Measurements from ENCODE around the gene SIVA1.
"Not testable (repeated sequence)": the region's sequence is repeated elsewhere in the genome, so short reads cannot be mapped to it uniquely, and the experiment has no call there.

Gene SIVA1

DNA sequence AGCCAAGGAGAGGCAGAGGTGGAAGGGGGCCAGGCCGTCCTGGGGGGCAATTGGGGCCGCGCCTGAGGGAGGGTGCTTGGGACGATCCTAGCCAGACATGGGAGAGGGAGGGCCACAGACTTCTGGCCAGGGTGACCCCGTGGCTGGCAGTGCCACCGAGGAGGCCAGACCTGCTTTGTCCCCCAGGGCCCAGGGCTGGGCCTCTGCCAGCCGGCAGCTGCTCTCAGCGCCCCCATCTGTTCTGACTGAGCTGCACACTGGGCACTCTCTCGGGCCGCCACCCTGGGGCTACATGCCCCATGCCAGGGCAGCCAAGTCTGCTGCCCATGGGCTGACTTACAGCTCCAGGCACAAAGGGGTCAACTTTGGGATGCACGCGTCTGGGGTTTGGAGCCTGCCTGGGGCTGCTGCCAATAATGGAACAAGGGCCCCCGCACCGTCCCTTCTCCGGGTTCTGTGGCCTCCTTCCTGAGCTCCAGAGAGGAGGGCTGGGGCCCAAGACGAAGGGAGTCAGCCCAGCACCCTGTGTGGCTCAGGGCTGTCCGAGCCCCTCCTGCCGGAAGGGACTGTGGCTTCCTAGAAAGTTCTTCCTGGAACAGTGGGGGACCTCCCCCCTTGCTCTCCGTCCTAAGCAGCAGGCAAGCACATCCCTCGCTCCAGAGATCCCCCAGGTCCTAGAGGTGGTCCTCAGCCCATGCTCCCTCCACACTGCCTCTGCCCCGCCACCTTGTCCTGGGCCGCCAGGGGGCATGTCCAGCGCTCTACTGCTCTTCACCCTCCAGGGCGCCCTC is 27.8 kb upstream of the SIVA1 start:
- Histone ChIP-seq H3K4me3 (peak overlapping the region; percentile 66 to 78), H3K4me1 (peaks cover 7 to 82% (median 69%) of the 10 kb centered on the region in 4 donors), H3K27ac (peak overlapping the region; percentile 82 to 83), H3K27me3 (no peaks in the 10 kb centered on the region), H3K36me3 (peaks cover 0 to under 1% (median under 1%) of the 10 kb centered on the region in 3 donors), H3K9me3 (no peaks in the 10 kb centered on the region)
- DNase-seq = peak; percentile 58 to 92
- intact Hi-C loops (cut with DNase I; ENCODE audit: low total_unique reads) = no loop called here
- TF ChIP-seq, protein P1, sequence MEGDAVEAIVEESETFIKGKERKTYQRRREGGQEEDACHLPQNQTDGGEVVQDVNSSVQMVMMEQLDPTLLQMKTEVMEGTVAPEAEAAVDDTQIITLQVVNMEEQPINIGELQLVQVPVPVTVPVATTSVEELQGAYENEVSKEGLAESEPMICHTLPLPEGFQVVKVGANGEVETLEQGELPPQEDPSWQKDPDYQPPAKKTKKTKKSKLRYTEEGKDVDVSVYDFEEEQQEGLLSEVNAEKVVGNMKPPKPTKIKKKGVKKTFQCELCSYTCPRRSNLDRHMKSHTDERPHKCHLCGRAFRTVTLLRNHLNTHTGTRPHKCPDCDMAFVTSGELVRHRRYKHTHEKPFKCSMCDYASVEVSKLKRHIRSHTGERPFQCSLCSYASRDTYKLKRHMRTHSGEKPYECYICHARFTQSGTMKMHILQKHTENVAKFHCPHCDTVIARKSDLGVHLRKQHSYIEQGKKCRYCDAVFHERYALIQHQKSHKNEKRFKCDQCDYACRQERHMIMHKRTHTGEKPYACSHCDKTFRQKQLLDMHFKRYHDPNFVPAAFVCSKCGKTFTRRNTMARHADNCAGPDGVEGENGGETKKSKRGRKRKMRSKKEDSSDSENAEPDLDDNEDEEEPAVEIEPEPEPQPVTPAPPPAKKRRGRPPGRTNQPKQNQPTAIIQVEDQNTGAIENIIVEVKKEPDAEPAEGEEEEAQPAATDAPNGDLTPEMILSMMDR (IDR thresholded peaks at IDR 0.05) = peak; percentile 25 to 31

DNA sequence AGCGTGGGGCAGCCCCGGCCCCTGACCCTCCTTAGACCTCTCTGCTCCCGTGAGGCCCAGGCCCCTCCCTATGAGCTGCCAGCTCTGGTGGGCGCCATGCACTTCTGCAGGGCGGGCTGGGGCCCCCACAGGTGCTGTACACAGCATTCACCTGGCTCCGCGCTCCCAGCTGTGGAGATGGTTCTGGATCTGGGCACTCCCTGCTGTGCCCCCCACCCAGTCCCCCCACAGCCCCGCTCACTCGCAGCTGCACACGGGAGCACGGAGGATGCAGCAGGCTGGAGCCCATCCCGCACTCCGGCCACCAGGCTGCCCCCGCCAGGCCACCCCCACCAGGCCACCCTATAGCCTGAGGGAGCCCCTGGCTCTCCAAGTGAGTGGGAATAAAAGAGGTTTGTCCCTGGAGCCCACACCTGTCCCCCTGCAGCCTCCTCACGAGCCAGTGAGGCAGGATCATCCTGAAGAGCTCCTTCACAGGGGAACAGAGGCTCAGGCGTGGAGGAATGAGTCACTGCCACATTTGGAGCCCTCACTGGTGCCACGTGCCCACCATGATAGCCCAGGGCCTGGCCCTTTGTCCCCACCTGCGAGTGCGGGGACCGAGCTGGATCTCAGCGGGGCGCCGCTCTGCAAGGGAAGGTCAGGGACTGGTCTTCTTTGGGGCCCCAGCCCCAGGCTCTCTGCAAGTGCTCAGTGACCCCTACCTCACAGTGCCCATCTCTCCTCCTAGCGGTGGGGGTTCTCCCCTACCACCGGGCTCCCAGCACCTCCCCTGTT is 27.0 kb upstream of the SIVA1 start:
- no peaks in the 10 kb centered on the region for H3K36me3 ChIP-seq
- peak overlapping the region; percentile 66 to 78 for H3K4me3 ChIP-seq
- no peaks in the 10 kb centered on the region for H3K27me3 ChIP-seq
- H3K27ac ChIP-seq = peak overlapping the region; percentile 82 to 83
- peaks cover 7 to 90% (median 76%) of the 10 kb centered on the region in 4 donors for H3K4me1 ChIP-seq
- TF ChIP-seq, protein P1 (IDR thresholded peaks at IDR 0.05) = peak; percentile 15 to 39
- DNase-seq = peak in 1 of 2 donors; percentile 87
- intact Hi-C loops (cut with DNase I; ENCODE audit: low total_unique reads) = no loop called here
- no peaks in the 10 kb centered on the region for H3K9me3 ChIP-seq

DNA sequence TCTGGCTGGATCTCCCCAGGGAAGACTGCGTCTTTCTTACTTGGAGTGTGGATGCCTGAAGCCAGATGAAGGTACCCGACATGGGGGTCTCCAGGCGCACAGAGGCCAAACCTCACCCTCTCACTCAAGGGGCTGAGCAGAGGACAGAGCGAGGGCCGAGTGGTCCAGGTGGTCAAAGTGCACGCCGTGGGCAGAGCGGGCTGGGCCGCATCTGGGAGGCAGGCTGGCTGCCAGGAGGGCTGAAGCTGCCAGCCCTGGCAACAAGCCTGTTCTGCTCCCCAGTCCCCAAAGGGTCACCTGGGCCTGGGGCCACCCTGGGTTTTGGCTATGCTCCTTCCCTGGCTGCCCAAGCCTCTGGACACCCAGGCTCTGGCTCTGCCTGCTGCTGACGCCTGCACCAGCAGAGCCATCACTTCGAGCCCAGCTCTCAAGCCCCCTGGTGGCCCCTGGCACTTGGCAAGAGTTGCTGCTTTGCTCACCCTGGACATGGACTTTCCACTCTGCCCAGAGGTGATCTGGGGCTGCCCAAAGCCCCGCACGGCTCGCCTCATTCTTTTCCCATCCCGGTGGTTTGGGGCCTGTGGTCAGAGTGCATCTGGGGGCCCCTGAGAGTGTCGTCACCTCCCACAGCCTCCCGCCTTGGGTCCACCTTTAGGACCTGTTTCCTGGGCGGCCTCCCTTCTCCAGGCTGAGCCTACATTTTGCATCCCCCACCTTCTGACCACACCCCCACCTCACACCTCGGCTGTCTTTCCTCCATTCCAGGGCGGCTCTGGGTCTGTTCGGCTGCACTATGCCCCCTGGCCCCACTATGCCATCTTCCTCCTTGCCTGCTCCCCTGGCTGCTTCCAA is 26.1 kb upstream of the SIVA1 start:
- peaks cover 7 to 92% (median 80%) of the 10 kb centered on the region in 4 donors for H3K4me1 ChIP-seq
- DNase-seq = no peak
- no peaks in the 10 kb centered on the region for H3K27me3 ChIP-seq
- peak overlapping the region; percentile 82 to 83 for H3K27ac ChIP-seq
- intact Hi-C loops (cut with DNase I; ENCODE audit: low total_unique reads) = no loop called here
- no peaks in the 10 kb centered on the region for H3K36me3 ChIP-seq
- TF ChIP-seq, protein P1 (IDR thresholded peaks at IDR 0.05) = no peak
- H3K9me3 ChIP-seq = no peaks in the 10 kb centered on the region
- H3K4me3 ChIP-seq = no peak overlapping the region

DNA sequence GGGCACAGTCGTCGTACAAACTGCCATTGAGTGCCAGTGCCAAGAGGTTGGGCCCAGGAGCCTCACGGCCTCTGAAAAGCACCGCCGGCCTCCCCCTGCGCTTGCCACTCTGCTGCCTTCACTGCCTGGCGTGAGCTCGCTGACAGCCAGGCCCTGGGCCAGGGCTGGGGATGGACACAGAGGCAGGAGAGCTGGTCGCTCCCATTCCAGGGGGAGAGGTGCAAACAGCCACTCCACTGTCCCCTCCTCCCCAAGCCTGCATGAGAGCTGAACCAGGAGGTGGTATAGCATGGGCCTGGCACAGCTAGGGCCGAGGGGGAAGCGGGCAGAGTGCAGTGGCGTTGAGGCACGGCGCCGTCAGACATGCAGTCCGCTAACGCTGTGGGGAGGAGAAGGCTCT is 24.3 kb upstream of the SIVA1 start:
- no peaks in the 10 kb centered on the region for H3K9me3 ChIP-seq
- H3K27me3 ChIP-seq = no peaks in the 10 kb centered on the region
- H3K4me1 ChIP-seq = peaks cover 11 to 92% (median 80%) of the 10 kb centered on the region in 4 donors
- no peak overlapping the region for H3K4me3 ChIP-seq
- H3K36me3 ChIP-seq = no peaks in the 10 kb centered on the region
- intact Hi-C loops (cut with DNase I; ENCODE audit: low total_unique reads) = no loop called here
- no peak for DNase-seq
- TF ChIP-seq, protein P1 (IDR thresholded peaks at IDR 0.05) = no peak
- peak overlapping the region; percentile 82 to 83 for H3K27ac ChIP-seq

DNA sequence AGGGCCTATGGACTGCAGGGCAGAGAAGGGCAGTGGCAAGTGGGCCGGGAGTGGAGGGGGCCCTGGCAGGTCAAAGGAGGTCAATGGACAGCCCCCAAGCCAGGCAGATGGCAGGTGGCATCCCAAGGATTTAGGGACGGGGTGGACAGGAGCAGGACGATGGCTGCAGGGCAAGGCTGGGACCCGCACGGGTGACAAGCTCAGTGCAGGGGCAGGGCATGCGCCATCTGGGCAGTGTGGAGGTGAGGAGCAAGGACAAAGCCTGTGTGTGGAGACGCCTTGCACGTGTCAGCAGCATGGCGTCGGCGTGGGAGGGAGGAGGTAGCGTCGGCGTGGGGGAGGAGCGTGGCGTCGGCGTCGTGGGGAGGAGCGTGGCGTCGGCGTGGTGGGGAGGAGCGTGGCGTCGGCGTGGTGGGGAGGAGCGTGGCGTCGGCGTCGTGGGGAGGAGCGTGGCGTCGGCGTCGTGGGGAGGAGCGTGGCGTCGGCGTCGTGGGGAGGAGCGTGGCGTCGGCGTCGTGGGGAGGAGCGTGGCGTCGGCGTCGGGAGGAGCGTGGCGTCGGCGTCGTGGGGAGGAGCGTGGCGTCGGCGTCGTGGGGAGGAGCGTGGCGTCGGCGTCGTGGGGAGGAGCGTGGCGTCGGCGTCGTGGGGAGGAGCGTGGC is 23.6 kb upstream of the SIVA1 start:
- DNase-seq; H3K27me3 ChIP-seq; H3K36me3 ChIP-seq; intact Hi-C loops (cut with DNase I; ENCODE audit: low total_unique reads); H3K4me3 ChIP-seq; H3K9me3 ChIP-seq: not testable (repeated sequence)
- H3K4me1 ChIP-seq = peaks cover 8 to 95% (median 81%) of the 10 kb centered on the region in 4 donors
- peak overlapping the region; percentile 83 to 98 for H3K27ac ChIP-seq

Measured in tibial artery (tissue), 4 donors.